Adrenal gland (tissue), 5 donors: Measurements from ENCODE around the gene ZNF273.
"Not testable (repeated sequence)": the region's sequence is repeated elsewhere in the genome, so short reads cannot be mapped to it uniquely, and the experiment has no call there.

Experiments
- POLR2A ChIP-seq, 2 donors: fragments of 450-650 bp; IDR thresholded peaks; one replicate each; pipeline ENCODE4 v1.6.1; 2017; ENCODE audit warnings: antibody characterized with exemption in 2 of 2, mild to moderate bottlenecking in 2 of 2, moderate library complexity in 1 of 2
- TF ChIP-seq, protein P1 (sequence below), 6 experiments: fragments of 450-650 bp in 4 of 6; fragments of 200-600 bp in 2 of 6; sonication (generic) in 1 of 6; IDR thresholded peaks; 1 replicate in 5 of 6; 2 replicates in 1 of 6; pipeline versions ENCODE4 v1.5.1 to v1.8.0; 2016 to 2021; ENCODE audit warnings: antibody characterized with exemption in 6 of 6, mild to moderate bottlenecking in 2 of 6, moderate library complexity in 1 of 6
- donor health status: DM: no; HTN: no; CAD: no.

DNA sequence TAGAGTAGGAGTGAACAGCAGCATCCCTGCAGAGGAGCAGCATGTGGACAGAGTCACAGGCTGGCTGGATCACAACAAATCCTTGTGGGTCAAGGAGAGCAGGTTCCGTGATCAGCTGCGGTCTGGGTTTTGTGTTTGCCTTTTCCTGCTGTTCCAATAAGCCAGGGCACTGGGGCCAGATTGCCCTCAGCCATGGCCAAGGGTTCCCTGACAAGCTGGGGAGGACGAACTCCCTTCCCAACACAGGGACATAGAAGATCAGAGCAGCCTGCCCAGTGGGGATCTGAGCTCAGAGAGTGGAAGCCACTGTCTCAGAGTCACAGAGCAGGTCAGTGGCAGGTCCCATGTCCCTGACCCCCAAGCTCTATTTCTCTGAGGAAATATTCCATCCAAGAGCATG, 12.8 kb upstream of the ZNF273 start:
- TF ChIP-seq, protein P1, sequence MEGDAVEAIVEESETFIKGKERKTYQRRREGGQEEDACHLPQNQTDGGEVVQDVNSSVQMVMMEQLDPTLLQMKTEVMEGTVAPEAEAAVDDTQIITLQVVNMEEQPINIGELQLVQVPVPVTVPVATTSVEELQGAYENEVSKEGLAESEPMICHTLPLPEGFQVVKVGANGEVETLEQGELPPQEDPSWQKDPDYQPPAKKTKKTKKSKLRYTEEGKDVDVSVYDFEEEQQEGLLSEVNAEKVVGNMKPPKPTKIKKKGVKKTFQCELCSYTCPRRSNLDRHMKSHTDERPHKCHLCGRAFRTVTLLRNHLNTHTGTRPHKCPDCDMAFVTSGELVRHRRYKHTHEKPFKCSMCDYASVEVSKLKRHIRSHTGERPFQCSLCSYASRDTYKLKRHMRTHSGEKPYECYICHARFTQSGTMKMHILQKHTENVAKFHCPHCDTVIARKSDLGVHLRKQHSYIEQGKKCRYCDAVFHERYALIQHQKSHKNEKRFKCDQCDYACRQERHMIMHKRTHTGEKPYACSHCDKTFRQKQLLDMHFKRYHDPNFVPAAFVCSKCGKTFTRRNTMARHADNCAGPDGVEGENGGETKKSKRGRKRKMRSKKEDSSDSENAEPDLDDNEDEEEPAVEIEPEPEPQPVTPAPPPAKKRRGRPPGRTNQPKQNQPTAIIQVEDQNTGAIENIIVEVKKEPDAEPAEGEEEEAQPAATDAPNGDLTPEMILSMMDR (IDR thresholded peaks at IDR 0.05): not testable (repeated sequence)
- TF ChIP-seq POLR2A (IDR thresholded peaks at IDR 0.05): not testable (repeated sequence)
